ENCODE measurements around the gene CTNNA1. TPM values are rescaled to one million over a fixed set of nuclear protein-coding genes. Genes with fewer than 3 reads are reported as not detected.

The CTNNA1 gene
- total and polyA plus RNA-seq, 2 donors (not counting 3 experiments of a cell fraction or from before 2014, with no cell fraction given): 156 to 394 TPM

GRCh38 chr5:138754699-138755057 is 1.5 kb downstream of the CTNNA1 start:
- H4K20me1 ChIP-seq (replicated peaks; ENCODE audit: control insufficient read depth, extremely low read depth, insufficient read depth, low read length): peaks cover 2% of the 10 kb centered on the region
- H3K9me3 ChIP-seq (replicated peaks; ENCODE audit: control insufficient read depth, insufficient read depth, low read length): no peaks in the 10 kb centered on the region
- H3K9me1 ChIP-seq (replicated peaks; ENCODE audit: control insufficient read depth, extremely low read depth, insufficient read depth, low read length): no peaks in the 10 kb centered on the region
- peak overlapping the region; percentile 97 for H3K4me2 ChIP-seq (ENCODE audit: insufficient read depth, low read length)
- dilution Hi-C loops (cut with MboI; ENCODE audit: extremely low pct_ligation_motif_present, low sequenced_read_pairs): no loop called here
- H3K4me3 ChIP-seq (replicated peaks in 1 of 3; ENCODE audit: insufficient read depth in 1 of 3, low read depth in 1 of 3, low read length in 3 of 3): peak overlapping the region; percentile 58 to 94 (median 86)
- H2AFZ ChIP-seq (ENCODE audit: low read depth, low read length): no peak overlapping the region
- peaks cover 61% of the 10 kb centered on the region for H3K79me2 ChIP-seq (ENCODE audit: control insufficient read depth, insufficient read depth, low read length)
- no peaks in the 10 kb centered on the region for H3K36me3 ChIP-seq (ENCODE audit: control insufficient read depth in 2 of 2, extremely low read depth in 1 of 2, insufficient read depth in 2 of 2, low read length in 2 of 2)
- peak overlapping the region; percentile 99 for H3K9ac ChIP-seq (replicated peaks; ENCODE audit: extremely low read depth, insufficient read depth, low read length)
- intact Hi-C loops (cut with micrococcal nuclease): loop anchor here (2.0 to 5.0 kb wide), 3 partner anchors 58 to 180 kb away; partner anchors contain the start of gene HSPA9
- ChIA-PET CTCF (interaction anchor here (1.4 kb wide), 1 partner anchor 70 kb away, joined by 3 read pairs; no protein-coding TSS in a partner anchor), POLR2A (no interaction called here)
- TF ChIP-seq MAX (IDR thresholded peaks at IDR 0.05; ENCODE audit: insufficient read depth, insufficient read length) (no peak), FOS (IDR thresholded peaks at IDR 0.05; ENCODE audit: borderline replicate concordance, insufficient read depth, low read length) (peak; percentile 69), MYC (IDR thresholded peaks at IDR 0.05; ENCODE audit: low read depth, low read length) (no peak), JUN (IDR thresholded peaks at IDR 0.05; ENCODE audit: borderline replicate concordance, insufficient read depth, insufficient read length, low read depth) (no peak)
- no peaks in the 10 kb centered on the region for H3K27me3 ChIP-seq (ENCODE audit: control insufficient read depth in 2 of 2, insufficient read depth in 2 of 2, low read length in 2 of 2)
- BruUV-seq (replicated peaks): no TSS peak
- FAIRE-seq (no peak), DNase-seq (ENCODE audit: low read depth, low spot score) (no peak)
- peaks cover 17% of the 10 kb centered on the region for H3K4me1 ChIP-seq (ENCODE audit: control insufficient read depth, extremely low read depth, insufficient read depth, low read length)
- peak overlapping the region; percentile 97 for H3K27ac ChIP-seq (ENCODE audit: insufficient read depth, low read depth, low read length)

GRCh38 chr5:138755084-138755748 is 2.0 kb downstream of the CTNNA1 start:
- no peaks in the 10 kb centered on the region for H3K36me3 ChIP-seq (ENCODE audit: control insufficient read depth in 2 of 2, extremely low read depth in 1 of 2, insufficient read depth in 2 of 2, low read length in 2 of 2)
- no peaks in the 10 kb centered on the region for H3K9me3 ChIP-seq (replicated peaks; ENCODE audit: control insufficient read depth, insufficient read depth, low read length)
- TF ChIP-seq POLR2AphosphoS5 (IDR thresholded peaks at IDR 0.05; ENCODE audit: insufficient read depth, low read depth, low read length): no peak
- TF ChIP-seq MYC (IDR thresholded peaks at IDR 0.05; ENCODE audit: low read depth, low read length): no peak
- no peak for TF ChIP-seq FOS (IDR thresholded peaks at IDR 0.05; ENCODE audit: borderline replicate concordance, insufficient read depth, low read length)
- no peak for TF ChIP-seq POLR2A (IDR thresholded peaks at IDR 0.05; ENCODE audit: low read depth, low read length)
- TF ChIP-seq JUN (IDR thresholded peaks at IDR 0.05; ENCODE audit: borderline replicate concordance, insufficient read depth, insufficient read length, low read depth): no peak
- TF ChIP-seq MAX (IDR thresholded peaks at IDR 0.05; ENCODE audit: insufficient read depth, insufficient read length): no peak
- no peak for TF ChIP-seq EZH2 (IDR thresholded peaks at IDR 0.05; ENCODE audit: borderline replicate concordance, low read depth, low read length, severe bottlenecking)
- no peak for TF ChIP-seq CTCF (IDR thresholded peaks at IDR 0.05; ENCODE audit: extremely low read depth in 1 of 2, insufficient read depth in 1 of 2, low read depth in 1 of 2, low read length in 2 of 2)
- no peak for TF ChIP-seq GATA2 (IDR thresholded peaks at IDR 0.05; ENCODE audit: insufficient read depth, insufficient read length, low read depth, low read length)
- no peak for DNase-seq (ENCODE audit: low read depth, low spot score)
- peaks cover 17% of the 10 kb centered on the region for H3K4me1 ChIP-seq (ENCODE audit: control insufficient read depth, extremely low read depth, insufficient read depth, low read length)
- no peak overlapping the region for H2AFZ ChIP-seq (ENCODE audit: low read depth, low read length)
- peaks cover 2% of the 10 kb centered on the region for H4K20me1 ChIP-seq (replicated peaks; ENCODE audit: control insufficient read depth, extremely low read depth, insufficient read depth, low read length)
- FAIRE-seq: no peak
- peak overlapping the region; percentile 97 for H3K4me2 ChIP-seq (ENCODE audit: insufficient read depth, low read length)
- peak overlapping the region; percentile 97 for H3K27ac ChIP-seq (ENCODE audit: insufficient read depth, low read depth, low read length)
- no peaks in the 10 kb centered on the region for H3K9me1 ChIP-seq (replicated peaks; ENCODE audit: control insufficient read depth, extremely low read depth, insufficient read depth, low read length)
- ChIA-PET POLR2A (no interaction called here), CTCF (interaction anchor here (1.4 kb wide), 1 partner anchor 70 kb away, joined by 3 read pairs; no protein-coding TSS in a partner anchor)
- BruUV-seq (replicated peaks): no TSS peak
- H3K27me3 ChIP-seq (ENCODE audit: control insufficient read depth in 2 of 2, insufficient read depth in 2 of 2, low read length in 2 of 2): no peaks in the 10 kb centered on the region
- intact Hi-C loops (cut with micrococcal nuclease) (loop anchor here (2.0 kb wide), 2 partner anchors 58 to 180 kb away; partner anchors contain the start of gene HSPA9), dilution Hi-C loops (cut with MboI; ENCODE audit: extremely low pct_ligation_motif_present, low sequenced_read_pairs) (no loop called here)
- peak overlapping the region; percentile 99 for H3K9ac ChIP-seq (replicated peaks; ENCODE audit: extremely low read depth, insufficient read depth, low read length)
- H3K4me3 ChIP-seq (replicated peaks in 1 of 3; ENCODE audit: insufficient read depth in 1 of 3, low read depth in 1 of 3, low read length in 3 of 3): peak overlapping the region in 2 of 3 experiments; percentile 86 to 94
- peaks cover 64% of the 10 kb centered on the region for H3K79me2 ChIP-seq (ENCODE audit: control insufficient read depth, insufficient read depth, low read length)

Data from endothelial cell of umbilical vein (primary cell).